SK-N-SH treated with all-trans-retinoic acid at 6 μM for 48 hours (cell line): Measurements from ENCODE around the gene SEMA5B.

Source experiments
- BACH2 ChIP-seq: fragments of 250-450 bp; sonication (Bioruptor Pico); IDR thresholded peaks from 2 replicates; pipeline ENCODE4 v1.9.0; 2021; ENCODE audit warnings: mild to moderate bottlenecking, borderline replicate concordance
- GLIS3 ChIP-seq: fragments of 250-450 bp; sonication (Bioruptor Pico); IDR thresholded peaks from 2 replicates; pipeline ENCODE4 v1.5.0; 2020; ENCODE audit warnings: mild to moderate bottlenecking, moderate library complexity
- ISL1 ChIP-seq: fragments of 250-450 bp; sonication (Bioruptor Pico); IDR thresholded peaks from 2 replicates; pipeline ENCODE4 v2.1.2; 2022; ENCODE audit warnings: mild to moderate bottlenecking, moderate library complexity
- OSR1 ChIP-seq: fragments of 250-450 bp; sonication (Bioruptor Pico); IDR thresholded peaks from 2 replicates; pipeline ENCODE4 v1.8.0; 2022; ENCODE audit warnings: moderate library complexity, mild to moderate bottlenecking, inconsistent platforms
- RARB ChIP-seq: fragments of 250-450 bp; sonication (Bioruptor Pico); IDR thresholded peaks from 2 replicates; pipeline ENCODE4 v1.8.0; 2021; ENCODE audit warnings: mild to moderate bottlenecking, moderate library complexity
- ZFP3 ChIP-seq: fragments of 250-450 bp; sonication (Bioruptor Pico); IDR thresholded peaks from 2 replicates; pipeline ENCODE4 v1.5.0; 2020; ENCODE audit warnings: mild to moderate bottlenecking, moderate library complexity
- ZFP30 ChIP-seq: fragments of 450-650 bp; formaldehyde crosslinking; IDR thresholded peaks from 2 replicates; pipeline ENCODE4 v1.5.0; 2022; ENCODE audit warnings: mild to moderate bottlenecking, moderate library complexity
- ZNF565 ChIP-seq: fragments of 450-650 bp; formaldehyde crosslinking; conservative IDR thresholded peaks from 2 replicates; pipeline ENCODE4 v1.5.0; 2020; ENCODE audit warnings: low read depth, mild to moderate bottlenecking, moderate library complexity
- ZNF8 ChIP-seq: fragments of 450-650 bp; formaldehyde crosslinking; IDR thresholded peaks from 2 replicates; pipeline ENCODE4 v1.5.0; 2020; ENCODE audit warnings: mild to moderate bottlenecking, moderate library complexity
- TF ChIP-seq, protein P1 (sequence below): fragments of 250-450 bp; sonication (Bioruptor Pico); IDR thresholded peaks from 2 replicates; pipeline ENCODE4 v1.5.1; 2020; ENCODE audit warnings: low read depth, mild to moderate bottlenecking, moderate library complexity
- TF ChIP-seq, protein P2 (sequence below): fragments of 250-450 bp; sonication (Bioruptor Pico); IDR thresholded peaks from 2 replicates; pipeline ENCODE4 v1.8.0; 2020; ENCODE audit warnings: mild to moderate bottlenecking, moderate library complexity, borderline replicate concordance
- TF ChIP-seq, protein P3 (sequence below): fragments of 250-450 bp; sonication (Bioruptor Pico); IDR thresholded peaks from 2 replicates; pipeline ENCODE4 v1.5.1; 2021; ENCODE audit warnings: mild to moderate bottlenecking, moderate library complexity
- TF ChIP-seq, protein P4 (sequence below): fragments of 250-450 bp; sonication (Bioruptor Pico); IDR thresholded peaks from 2 replicates; pipeline ENCODE4 v1.8.0; 2021; ENCODE audit warnings: low read depth, mild to moderate bottlenecking, moderate library complexity, borderline replicate concordance

DNA sequence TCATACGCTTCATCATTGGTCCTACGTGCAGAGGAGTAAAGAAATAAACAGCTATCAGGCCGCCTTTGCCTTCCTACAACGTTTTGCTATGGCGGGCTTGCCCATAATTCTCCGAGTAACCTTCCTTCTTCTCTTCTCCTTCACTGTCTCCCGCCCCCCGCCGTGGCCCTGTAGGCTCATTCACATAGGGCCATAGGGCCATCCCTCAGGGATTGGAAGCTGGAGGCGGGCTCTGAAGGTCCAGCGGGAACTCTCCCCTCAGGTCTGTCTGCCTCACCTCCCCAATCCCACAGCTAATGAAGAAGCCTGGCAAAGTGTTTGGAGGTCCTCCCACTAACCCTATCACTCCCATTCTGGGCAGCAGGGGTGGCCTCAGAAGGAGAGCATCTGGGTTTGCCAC, 43.6 kb downstream of the SEMA5B start:
- TF ChIP-seq, protein P1, sequence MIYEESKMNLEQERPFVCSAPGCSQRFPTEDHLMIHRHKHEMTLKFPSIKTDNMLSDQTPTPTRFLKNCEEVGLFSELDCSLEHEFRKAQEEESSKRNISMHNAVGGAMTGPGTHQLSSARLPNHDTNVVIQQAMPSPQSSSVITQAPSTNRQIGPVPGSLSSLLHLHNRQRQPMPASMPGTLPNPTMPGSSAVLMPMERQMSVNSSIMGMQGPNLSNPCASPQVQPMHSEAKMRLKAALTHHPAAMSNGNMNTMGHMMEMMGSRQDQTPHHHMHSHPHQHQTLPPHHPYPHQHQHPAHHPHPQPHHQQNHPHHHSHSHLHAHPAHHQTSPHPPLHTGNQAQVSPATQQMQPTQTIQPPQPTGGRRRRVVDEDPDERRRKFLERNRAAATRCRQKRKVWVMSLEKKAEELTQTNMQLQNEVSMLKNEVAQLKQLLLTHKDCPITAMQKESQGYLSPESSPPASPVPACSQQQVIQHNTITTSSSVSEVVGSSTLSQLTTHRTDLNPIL = no peak
- no peak for TF ChIP-seq ZFP30 (CRISPR knock-in tag)
- TF ChIP-seq, protein P2, sequence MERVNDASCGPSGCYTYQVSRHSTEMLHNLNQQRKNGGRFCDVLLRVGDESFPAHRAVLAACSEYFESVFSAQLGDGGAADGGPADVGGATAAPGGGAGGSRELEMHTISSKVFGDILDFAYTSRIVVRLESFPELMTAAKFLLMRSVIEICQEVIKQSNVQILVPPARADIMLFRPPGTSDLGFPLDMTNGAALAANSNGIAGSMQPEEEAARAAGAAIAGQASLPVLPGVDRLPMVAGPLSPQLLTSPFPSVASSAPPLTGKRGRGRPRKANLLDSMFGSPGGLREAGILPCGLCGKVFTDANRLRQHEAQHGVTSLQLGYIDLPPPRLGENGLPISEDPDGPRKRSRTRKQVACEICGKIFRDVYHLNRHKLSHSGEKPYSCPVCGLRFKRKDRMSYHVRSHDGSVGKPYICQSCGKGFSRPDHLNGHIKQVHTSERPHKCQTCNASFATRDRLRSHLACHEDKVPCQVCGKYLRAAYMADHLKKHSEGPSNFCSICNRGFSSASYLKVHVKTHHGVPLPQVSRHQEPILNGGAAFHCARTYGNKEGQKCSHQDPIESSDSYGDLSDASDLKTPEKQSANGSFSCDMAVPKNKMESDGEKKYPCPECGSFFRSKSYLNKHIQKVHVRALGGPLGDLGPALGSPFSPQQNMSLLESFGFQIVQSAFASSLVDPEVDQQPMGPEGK (CRISPR knock-in tag) = no peak
- no peak for TF ChIP-seq ISL1 (CRISPR knock-in tag)
- TF ChIP-seq ZNF8 (CRISPR knock-in tag) = no peak
- no peak for TF ChIP-seq RARB
- TF ChIP-seq BACH2 (CRISPR knock-in tag) = no peak
- TF ChIP-seq ZNF565 (CRISPR knock-in tag) = no peak
- no peak for TF ChIP-seq ZFP3 (CRISPR knock-in tag)
- TF ChIP-seq, protein P3, sequence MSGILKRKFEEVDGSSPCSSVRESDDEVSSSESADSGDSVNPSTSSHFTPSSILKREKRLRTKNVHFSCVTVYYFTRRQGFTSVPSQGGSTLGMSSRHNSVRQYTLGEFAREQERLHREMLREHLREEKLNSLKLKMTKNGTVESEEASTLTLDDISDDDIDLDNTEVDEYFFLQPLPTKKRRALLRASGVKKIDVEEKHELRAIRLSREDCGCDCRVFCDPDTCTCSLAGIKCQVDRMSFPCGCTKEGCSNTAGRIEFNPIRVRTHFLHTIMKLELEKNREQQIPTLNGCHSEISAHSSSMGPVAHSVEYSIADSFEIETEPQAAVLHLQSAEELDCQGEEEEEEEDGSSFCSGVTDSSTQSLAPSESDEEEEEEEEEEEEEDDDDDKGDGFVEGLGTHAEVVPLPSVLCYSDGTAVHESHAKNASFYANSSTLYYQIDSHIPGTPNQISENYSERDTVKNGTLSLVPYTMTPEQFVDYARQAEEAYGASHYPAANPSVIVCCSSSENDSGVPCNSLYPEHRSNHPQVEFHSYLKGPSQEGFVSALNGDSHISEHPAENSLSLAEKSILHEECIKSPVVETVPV (CRISPR knock-in tag) = no peak
- TF ChIP-seq, protein P4, sequence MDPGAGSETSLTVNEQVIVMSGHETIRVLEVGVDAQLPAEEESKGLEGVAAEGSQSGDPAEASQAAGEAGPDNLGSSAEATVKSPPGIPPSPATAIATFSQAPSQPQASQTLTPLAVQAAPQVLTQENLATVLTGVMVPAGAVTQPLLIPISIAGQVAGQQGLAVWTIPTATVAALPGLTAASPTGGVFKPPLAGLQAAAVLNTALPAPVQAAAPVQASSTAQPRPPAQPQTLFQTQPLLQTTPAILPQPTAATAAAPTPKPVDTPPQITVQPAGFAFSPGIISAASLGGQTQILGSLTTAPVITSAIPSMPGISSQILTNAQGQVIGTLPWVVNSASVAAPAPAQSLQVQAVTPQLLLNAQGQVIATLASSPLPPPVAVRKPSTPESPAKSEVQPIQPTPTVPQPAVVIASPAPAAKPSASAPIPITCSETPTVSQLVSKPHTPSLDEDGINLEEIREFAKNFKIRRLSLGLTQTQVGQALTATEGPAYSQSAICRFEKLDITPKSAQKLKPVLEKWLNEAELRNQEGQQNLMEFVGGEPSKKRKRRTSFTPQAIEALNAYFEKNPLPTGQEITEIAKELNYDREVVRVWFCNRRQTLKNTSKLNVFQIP (CRISPR knock-in tag) = no peak
- no peak for TF ChIP-seq GLIS3 (CRISPR knock-in tag)
- TF ChIP-seq OSR1 (CRISPR knock-in tag) = no peak
